Fibroblast of upper back skin (primary cell): ENCODE measurements around the gene IMP4.
"Not testable (repeated sequence)": the region's sequence is repeated elsewhere in the genome, so short reads cannot be mapped to it uniquely, and the experiment has no call there.

Source experiments
- DNase-seq: peaks from one replicate; pipeline ENCODE4 v3.0.0-alpha.2; 2013

Gene IMP4

GRCh38 chr2:130342533-130343275 is at the start of gene IMP4:
Gene IMP4, plus strand, starts transcription at chr2:130342897. Its CDS starts 36 bp downstream, at chr2:130342933.
- DNase-seq: peak; percentile 99

- no peak for DNase-seq
Observed at GRCh38 chr2:130300258-130300969, 42.3 kb upstream of the IMP4 start.

GRCh38 chr2:130300970-130301348 is 41.7 kb upstream of the IMP4 start:
- DNase-seq: no peak

GRCh38 chr2:130302164-130302886 is 40.4 kb upstream of the IMP4 start:
- no peak for DNase-seq

- no peak for DNase-seq
Observed at GRCh38 chr2:130303169-130303568, 39.5 kb upstream of the IMP4 start.

GRCh38 chr2:130304726-130305125 is 38.0 kb upstream of the IMP4 start:
- no peak for DNase-seq

GRCh38 chr2:130307850-130308249 is 34.8 kb upstream of the IMP4 start:
- DNase-seq: no peak

- no peak for DNase-seq
Observed at GRCh38 chr2:130310881-130311280, 31.8 kb upstream of the IMP4 start.

GRCh38 chr2:130313812-130314334 is 28.8 kb upstream of the IMP4 start:
- DNase-seq: no peak

- no peak for DNase-seq
Observed at GRCh38 chr2:130314377-130314776, 28.3 kb upstream of the IMP4 start.

GRCh38 chr2:130316596-130316995 is 26.1 kb upstream of the IMP4 start:
- no peak for DNase-seq

- no peak for DNase-seq
Observed at GRCh38 chr2:130318906-130319305, 23.8 kb upstream of the IMP4 start.

GRCh38 chr2:130319536-130319935 is 23.2 kb upstream of the IMP4 start:
- DNase-seq: no peak

GRCh38 chr2:130327703-130328527 is 14.8 kb upstream of the IMP4 start:
- DNase-seq: peak; percentile 82

- DNase-seq: no peak
Observed at GRCh38 chr2:130328710-130329109, 14.0 kb upstream of the IMP4 start.

- peak; percentile 80 for DNase-seq
Observed at GRCh38 chr2:130332271-130333073, 10.2 kb upstream of the IMP4 start.

GRCh38 chr2:130333253-130333652 is 9.4 kb upstream of the IMP4 start:
- DNase-seq: not testable (repeated sequence)

- no peak for DNase-seq
Observed at GRCh38 chr2:130334026-130334425, 8.7 kb upstream of the IMP4 start.

- DNase-seq: no peak
Observed at GRCh38 chr2:130335226-130335625, 7.5 kb upstream of the IMP4 start.

GRCh38 chr2:130336150-130336876 is 6.4 kb upstream of the IMP4 start:
- DNase-seq: no peak
